Renal cortical epithelial cell (primary cell): ENCODE measurements around the gene CENPK. TPM values are rescaled to one million over a fixed set of nuclear protein-coding genes. Genes with fewer than 3 reads are reported as not detected.
"Not testable (repeated sequence)": the region's sequence is repeated elsewhere in the genome, so short reads cannot be mapped to it uniquely, and the experiment has no call there.

ENCODE experiments used
- DNase-seq: peaks from one replicate; pipeline ENCODE4 v3.0.0-alpha.2; 2011; ENCODE audit warnings: low read depth
- total RNA-seq: library from RNA; depleted of rRNA; stranded (reverse); fragments of >200 nt; gene quantifications from 2 replicates; pipeline ENCODE4 v1.2.3, GENCODE V29; 2014

The CENPK gene, protein sequence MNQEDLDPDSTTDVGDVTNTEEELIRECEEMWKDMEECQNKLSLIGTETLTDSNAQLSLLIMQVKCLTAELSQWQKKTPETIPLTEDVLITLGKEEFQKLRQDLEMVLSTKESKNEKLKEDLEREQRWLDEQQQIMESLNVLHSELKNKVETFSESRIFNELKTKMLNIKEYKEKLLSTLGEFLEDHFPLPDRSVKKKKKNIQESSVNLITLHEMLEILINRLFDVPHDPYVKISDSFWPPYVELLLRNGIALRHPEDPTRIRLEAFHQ
- 5.0 and 21.4 TPM in 2 replicates for total RNA-seq

DNA sequence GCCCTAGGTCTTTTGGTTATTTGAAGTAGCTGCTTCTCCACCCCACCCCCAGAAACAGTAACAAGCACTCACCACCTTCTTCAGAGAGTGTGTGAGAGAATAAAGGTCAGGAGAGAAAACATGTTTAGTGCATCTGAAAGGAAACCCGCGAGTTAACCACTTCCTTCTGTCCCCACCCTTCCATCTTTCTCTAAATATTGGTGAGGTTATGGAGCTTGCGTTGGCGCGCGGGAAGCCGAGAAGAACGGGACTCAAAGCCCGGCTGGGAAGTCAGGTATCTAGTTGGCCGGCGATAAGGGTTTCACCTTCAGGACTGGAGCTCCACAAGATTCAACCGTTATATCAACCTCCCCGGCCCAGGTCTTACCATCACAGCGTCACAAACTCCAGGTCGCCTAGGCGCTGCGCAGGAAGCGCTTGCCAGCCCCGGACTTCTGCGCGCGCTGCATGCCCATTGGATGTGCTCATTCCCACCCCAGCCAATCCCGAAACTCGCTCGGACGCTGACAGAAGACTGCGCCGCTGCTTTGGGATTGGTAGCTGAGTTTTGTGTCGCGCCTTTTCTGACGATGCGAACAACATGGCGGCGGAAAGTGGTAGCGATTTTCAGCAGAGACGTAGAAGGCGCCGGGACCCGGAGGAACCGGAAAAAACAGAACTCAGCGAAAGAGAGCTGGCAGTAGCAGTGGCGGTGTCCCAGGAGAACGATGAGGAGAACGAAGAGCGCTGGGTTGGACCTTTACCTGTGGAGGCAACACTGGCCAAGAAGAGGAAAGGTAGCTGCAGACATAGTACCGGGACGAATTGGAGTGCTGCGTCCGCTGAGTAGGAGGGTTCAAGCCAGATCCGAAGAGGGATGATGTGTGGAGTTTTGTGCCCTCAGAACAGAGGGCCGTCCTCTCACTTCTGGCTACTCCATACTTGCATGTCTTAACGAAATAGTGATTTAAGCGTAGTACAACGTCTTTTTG lies at the start of gene CENPK, which contains the start of gene PPWD1:
TSS of gene CENPK (minus strand) at position 438 of the 971 bp plus-strand sequence. CDS start 8,261 bp downstream, outside the sequence.
TSS of gene PPWD1 (plus strand) at position 566 of the 971 bp plus-strand sequence. CDS start at position 581, 15 bp downstream.
- DNase-seq, result peak; percentile 91

DNA sequence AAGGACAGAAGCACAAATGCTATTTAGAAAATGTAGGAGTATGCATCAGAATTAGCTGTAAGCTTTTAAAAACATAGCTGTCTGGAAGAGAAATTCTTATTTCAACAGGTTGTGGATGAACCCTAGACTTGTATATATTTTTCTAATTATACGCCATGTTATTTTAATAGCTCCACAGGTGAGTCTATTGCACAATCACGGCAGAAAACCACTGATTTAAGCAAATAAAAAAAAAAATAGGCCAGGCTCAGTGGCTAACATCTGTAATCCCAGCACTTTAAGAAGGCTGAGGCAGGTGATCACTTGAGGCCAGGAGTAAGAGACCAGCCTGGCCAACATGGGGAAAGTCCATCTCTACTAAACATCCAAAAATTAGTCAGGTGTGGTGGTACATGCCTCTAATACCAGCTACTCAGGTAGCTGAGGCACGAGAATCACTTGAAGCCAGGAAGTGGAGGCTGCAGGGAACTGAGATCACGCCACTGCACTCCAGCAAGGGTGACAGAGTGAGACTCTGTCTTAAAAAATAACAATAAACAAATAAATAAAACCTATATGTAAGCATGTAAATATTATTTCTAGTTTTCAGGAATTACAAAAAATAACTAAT lies 49.4 kb upstream of the CENPK start:
- no peak for DNase-seq

DNA sequence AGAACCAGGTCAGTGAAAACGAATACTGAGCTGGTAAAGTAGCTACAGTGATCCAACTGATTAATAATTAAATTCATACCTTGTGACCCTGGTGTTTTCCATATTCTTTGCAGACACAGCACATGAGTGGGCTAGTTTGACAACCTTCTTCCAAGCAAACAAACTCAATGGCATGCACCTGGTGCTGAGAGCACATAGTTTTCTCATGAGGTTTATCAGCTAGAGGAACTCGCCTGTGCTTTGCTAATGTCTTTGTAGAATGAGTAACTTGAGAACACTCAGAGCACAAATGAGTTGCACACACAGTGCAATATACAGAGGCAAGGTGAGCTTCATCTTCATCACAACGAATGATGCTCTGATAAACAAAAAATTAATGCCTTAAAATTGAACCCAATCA lies 48.6 kb upstream of the CENPK start:
- peak; percentile 98 for DNase-seq

DNA sequence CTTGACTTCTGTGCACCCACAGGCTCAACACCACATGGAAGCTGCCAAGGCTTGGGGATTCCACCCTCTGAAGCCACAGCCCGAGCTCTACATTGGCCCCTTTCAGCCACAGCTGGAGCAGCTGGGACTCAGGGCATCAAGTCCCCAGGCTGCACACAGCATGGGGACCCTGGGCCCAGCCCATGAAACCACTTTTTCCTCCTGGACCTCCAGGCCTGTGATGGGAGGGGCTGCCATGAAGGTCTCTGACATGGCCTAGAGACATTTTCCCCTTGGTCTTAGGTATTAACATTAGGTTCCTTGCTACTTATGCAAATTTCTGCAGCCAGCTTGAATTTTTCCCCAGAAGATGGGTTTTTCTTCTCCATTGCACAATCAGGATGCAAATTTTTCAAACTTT lies 38.8 kb upstream of the CENPK start:
- DNase-seq, result not testable (repeated sequence)

DNA sequence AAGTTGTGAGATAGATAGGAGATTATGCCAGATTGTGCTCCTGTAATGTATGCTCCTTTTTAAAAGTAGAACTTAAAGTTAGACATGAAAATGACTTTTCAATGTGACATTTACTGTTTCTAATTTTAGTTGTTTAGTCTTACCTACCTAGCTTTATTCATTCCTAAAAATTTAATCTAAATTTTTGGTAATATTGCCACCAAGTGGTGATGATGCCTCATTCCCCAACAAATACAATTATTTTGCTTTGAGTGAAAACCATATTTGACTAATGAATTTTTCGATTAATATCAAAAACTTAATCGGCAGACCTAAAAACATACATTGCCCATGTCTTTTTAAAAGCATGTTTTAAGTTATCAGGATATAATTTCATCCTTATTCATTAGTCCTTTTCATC lies 25.7 kb upstream of the CENPK start:
- DNase-seq, result no peak

DNA sequence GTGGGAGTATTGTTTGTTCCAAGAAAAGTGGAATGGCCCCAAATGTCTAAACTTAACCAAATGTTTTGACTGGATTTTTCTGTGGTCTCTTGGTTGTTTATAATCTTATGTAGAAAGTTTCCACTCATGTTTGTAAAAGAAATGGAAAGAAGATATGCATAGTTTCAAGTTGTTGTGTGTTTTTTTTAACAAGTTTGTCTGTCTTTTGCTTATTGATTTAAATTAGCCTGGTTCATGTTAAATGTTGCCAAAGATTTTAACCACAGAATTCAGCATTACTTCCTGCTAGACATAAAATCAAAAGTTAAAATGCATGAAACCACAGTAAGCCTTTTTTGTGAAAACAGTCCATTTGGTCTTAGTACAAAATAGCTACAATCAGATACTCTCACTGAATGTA lies 14.2 kb upstream of the CENPK start:
- no peak for DNase-seq

DNA sequence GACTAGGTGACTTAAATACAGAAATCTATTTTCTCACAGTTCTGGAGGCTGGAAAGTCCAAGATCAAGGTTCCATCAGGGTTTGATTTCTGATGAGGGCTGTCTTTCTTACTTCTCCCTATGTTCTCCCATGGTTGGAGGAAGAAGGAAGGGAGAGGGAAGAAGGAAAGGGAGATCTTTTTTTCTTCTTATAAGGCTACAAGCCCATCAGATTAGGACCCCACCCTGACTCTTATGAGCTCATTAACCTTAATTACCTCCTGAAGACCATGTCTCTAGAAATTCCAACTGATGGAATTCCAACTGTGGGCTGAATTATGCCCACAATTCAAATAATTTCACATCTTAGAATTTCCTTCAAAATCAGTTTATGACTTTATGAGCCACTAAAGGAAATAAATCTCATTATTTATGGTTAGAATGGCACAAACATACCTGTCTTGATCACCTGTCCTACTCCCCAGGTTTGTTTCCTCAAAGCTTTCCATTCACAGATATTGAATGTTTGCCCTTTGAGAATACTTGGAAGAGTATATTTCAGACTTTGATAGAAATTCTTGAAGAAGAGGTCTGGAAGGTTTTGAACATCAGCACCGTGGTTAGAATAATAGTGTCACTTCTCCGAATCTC lies 7.7 kb upstream of the CENPK start:
- DNase-seq, result no peak

DNA sequence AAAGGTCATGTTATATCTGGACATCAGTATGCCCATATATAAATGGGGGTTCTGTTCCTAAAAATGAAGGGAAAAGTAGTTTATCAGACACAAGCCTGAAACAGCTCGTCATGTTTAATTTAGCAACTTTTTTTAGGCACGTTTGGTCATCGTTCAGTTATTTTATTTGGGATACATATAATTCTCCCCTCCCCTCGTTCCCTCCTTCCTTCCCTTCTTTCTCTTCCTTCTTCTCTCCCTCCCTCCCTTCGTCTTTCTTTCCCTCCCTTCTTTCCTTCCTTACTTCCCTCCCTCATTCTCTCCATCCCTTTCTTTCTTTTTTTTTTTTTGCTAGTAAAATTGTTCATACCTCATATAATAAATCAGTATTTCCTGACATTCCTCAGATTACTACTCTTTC lies 3.5 kb upstream of the CENPK start:
- no peak for DNase-seq

DNA sequence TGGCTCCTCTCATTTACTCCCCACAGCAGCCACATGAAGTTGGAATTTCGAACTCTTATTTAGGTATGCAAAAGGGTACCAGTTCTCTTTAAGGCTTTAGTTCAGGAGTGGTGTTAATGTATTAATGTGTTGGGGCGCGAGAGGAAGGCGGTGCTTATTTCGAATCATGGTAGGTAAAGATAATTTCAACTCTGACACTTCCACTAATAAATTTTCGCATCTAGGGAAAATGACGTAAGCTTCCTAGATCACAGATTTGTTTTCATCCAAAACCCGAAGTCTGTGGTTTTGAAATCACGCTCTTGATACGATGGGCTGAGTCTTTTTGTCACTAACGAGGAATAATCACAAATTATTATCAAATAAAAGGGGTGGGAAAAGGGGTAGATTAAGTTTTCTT lies 809 bp upstream of the CENPK start:
- DNase-seq, result peak; percentile 11

DNA sequence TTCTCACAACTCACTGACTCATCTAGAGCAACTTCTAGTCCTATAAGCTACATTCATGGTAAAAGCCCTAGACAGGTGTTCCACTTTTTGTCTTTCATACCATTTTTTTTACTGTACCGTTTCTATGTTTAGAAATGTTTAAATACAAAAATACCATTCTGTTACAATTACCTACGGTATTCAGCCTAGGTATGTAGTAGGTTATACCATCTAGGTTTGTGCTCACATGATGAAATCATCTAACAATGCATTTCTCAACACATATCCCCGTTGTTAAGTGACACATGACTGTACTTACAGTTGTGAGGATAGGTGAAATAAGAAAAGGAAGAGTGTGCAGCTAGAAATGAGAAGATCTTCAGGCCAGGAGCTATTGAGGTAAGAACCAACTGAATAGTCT lies 6.2 kb downstream of the CENPK start:
- no peak for DNase-seq

DNA sequence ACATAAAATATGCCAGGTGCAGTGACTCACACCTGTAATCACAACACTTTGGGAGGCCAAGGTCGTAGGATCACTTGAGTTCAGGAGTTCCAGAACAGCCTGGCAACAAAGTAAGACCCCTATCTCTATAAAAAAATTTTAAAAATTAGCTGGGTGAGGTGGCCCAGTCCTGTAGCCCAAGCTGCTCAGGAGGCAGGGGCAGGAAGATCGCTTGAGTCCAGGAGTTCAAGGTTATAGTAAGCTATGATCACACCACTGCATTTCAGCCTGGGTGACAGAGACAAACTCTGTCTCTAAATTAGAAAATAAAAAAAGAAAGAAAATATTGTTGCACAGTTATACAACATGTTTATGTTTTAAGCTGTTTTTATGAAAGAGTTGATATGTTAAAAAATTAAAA lies 6.8 kb downstream of the CENPK start:
- DNase-seq, result no peak

DNA sequence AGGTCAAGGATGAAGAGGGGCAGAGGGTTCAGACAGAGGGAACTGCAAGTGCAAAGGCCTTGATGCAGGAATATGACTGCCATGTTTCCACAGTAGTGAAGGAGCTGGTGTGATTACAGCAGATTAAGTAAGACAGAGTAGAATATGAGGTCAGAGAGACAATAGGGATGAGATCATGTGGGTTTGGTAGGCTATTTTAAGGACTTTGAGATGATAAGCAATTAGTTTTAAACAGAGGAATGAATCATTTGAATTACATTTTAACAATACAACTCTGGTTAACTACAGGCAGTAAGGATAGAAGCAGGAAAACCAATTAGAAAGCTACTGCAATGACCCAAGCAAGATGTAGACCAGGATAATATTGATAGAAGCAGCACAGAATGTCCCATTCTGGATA lies 7.7 kb downstream of the CENPK start:
- DNase-seq, result peak; percentile 48

DNA sequence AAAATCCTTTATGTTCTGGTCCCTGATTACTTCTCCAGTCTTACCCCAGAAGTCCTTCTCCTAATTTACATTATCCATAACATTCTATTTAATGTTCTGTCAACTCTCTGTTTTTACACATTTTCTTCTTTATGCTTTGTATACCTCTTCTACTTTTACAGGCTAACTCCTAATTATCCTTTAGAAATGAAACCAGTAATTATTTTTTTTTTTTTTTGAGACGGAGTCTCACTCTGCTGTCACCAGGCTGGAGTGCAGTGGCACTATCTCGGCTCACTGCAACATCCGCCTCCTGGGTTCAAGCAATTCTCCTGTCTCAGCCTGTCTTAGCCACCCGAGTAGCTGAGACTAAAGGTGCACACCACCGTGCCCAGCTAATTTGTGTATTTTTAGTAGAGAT lies 9.0 kb downstream of the CENPK start:
- DNase-seq, result no peak

DNA sequence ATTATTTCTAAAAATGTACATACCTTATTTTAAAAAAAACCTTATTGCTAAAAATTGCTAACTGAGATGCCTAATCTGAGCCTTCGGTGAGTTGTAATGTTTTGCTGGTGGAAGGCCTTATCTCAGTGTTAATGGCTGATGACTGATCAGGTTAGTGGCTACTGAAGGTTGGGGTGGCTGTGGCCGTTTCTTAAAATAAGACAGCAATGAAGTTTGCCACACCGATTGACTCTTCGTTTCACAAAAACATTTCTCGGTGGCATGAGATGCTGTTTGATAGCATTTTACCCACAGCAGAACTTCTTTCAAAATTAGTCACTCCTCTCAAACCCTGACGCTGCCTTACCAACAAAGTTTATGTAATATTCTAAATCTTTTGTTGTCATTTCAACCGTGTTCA lies 14.7 kb downstream of the CENPK start:
- DNase-seq, result no peak

DNA sequence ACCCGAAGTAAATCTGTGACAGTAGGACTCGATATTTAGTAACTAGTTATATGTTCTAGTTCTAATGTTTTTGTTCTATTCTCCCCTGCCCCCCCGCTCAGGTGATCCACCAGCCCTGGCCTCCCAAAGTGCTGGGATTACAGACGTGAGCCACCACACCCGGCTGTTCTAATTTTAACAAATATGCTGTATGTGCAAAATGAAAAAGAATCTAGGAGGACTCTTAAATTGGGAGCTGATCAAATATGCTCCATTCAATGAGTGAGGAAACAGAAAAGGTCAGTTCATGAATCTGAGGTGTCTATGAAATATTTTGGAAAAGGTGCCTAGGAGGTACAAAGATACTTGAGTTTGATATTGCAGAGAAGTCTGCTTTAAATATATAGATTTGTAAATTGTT lies 16.8 kb downstream of the CENPK start:
- DNase-seq, result no peak

DNA sequence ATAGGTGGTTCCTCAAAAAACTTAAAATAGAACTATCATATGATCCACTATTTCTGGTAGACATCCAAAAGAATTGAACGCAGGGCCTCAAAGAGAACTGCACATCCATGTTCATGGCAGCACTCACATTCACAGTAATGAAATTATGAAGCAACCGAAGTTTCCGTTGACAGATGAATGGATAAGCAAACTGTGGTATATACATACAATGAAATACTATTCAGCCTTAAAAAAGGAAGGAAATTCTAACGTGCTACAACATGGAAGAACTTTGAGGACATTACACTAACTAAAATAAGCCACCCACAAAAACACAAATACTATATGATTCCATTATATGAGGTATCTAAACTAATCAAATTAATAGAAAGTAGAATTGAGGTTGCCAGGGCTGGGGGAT lies 18.5 kb downstream of the CENPK start:
- DNase-seq, result no peak

DNA sequence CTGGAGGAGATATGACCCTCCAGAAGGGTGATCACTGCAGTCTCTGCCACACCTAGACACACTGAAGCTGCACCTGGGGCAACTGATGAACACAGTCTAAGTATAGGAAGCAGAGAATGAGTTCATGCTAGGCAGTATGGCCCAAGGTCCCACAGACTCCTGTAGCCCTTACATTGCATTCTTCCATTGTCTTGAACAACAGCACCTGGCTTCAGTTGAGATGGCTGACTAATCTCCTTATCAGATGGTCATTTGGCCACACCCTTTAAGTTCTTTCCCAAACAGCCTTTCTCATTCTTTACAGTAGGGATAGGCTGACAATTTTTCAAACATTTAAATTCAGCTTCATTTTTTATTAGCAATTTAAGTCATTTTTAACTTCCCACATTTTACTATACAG lies 23.1 kb downstream of the CENPK start:
- peak; percentile 19 for DNase-seq

DNA sequence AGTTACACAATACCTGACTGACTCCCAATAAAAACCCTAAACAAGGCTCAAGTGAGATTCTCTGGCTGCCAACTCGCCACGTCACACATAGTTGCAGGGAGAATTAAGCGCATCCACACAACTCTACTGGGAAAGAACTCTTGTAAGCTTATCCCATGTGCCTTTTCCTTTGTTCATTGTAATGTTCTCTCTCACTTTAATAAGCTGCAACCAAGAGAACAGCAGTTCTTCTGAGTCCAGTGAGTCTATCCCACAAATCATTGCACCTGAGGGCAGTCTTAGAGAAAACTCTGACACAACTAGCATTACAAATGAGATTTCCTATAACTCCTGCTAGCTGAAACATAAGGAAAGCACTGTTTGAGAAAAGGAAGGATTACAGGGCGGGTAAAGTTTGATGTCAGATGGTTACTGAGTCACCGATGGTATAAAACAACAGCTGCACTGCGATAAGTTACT lies 27.4 kb downstream of the CENPK start:
- peak; percentile 2 for DNase-seq

DNA sequence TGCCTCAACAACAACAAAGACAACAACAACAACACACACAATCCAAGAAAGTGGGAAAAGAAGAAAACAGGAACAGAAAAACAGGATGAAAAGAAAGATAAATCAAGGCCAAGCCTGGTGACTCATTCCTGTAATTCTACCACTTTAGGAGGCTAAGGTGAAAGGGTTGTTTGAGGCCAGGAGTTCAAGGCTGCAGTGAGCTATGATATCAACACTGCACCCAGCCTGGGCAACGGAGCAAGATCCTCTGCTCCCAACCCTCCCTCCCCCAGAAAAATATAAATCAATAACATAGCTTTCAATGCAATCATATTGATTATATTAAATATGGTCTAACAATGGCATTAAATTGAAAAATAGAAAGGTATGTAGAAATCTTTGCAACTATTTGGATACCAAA lies 32.1 kb downstream of the CENPK start:
- no peak for DNase-seq

DNA sequence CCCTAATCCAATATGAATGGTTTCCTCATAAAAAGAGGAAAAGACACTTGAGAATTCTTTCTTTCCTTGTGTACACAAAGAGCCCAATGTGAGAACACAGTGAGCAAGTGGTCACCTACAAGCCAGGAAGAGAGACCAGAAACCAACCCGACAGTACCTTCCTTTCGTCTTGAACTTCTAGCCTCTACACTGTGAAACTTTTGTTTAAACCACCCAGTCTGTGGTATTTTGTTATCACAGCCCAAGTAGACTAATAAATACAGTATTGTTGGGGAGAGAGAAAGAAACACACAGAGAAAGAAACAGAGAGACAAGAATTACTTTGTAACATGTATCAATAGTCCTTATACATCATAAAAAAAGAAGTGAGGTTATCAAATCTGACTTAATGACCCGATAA lies 37.2 kb downstream of the CENPK start:
- no peak for DNase-seq

DNA sequence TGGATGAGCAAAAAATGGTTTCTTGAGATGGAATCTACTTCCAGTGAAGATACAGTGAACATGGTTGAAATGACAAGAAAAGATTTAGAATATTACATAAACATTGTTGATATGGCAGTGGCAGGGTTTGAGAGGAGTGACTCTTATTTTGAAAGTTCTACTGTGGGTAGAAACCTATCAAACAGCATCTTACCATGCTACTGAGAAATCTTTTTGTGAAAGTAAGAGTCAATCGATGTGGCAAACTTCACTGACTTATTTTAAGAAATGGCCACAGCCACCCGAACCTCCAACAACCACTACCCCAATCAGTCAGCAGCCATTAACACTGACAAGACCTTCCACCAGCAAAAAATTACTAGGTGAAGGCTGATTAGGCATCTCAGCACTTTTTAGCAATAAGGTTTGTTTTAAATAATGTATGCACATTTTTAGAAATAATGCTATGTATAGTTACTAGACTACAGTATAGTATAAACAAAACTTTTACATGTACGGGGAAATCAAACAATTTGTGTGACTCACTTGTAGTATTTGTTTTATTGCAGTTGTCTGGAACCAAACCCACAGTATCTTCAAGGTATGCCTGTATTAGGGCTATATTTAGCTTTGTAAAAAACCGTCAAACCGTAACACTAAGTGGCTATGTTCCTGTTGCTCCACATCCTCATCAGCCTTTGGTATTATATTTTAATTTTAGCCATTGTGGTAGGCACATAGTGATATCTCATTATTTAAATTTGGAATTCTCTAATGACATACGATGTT lies 50.6 kb downstream of the CENPK start:
- DNase-seq, result peak; percentile 77
